ENCODE results near the gene ZNF138.

GRCh38 chr7:64878684-64879083, 84.5 kb downstream of the ZNF138 start:
- TF ChIP-seq CTCF (IDR thresholded peaks at IDR 0.05) (no peak), POLR2A (IDR thresholded peaks at IDR 0.05) (no peak)

All from Peyer's patch (tissue), 4 donors.